WTC11 (cell line): ENCODE data around the gene KDELR1. TPM values are rescaled to one million over a fixed set of nuclear protein-coding genes. Genes with fewer than 3 reads are reported as not detected.
A peak's percentile ranks its signal among the peaks of the same experiment; 100 is the strongest.

ENCODE experiments used
- ATF2 ChIP-seq: sonication (generic); formaldehyde crosslinking; IDR thresholded peaks from 2 replicates; pipeline ENCODE4 v1.8.1; 2022; ENCODE audit warnings: low read depth, missing genetic modification reagents, borderline replicate concordance
- CDX4 ChIP-seq: fragments of 250-450 bp; sonication (Bioruptor Pico); IDR thresholded peaks from 2 replicates; pipeline ENCODE4 v1.9.0; 2021; ENCODE audit warnings: moderate library complexity, mild to moderate bottlenecking, inconsistent platforms, borderline replicate concordance
- CTCF ChIP-seq: fragments of 200-600 bp; IDR thresholded peaks from 2 replicates; pipeline ENCODE4 v1.8.0; 2022; ENCODE audit warnings: antibody characterized with exemption
- E2F1 ChIP-seq: sonication (generic); formaldehyde crosslinking; IDR thresholded peaks from 2 replicates; pipeline ENCODE4 v1.8.0; 2022; ENCODE audit warnings: mild to moderate bottlenecking, missing genetic modification reagents
- FOXJ3 ChIP-seq: sonication (generic); formaldehyde crosslinking; IDR thresholded peaks from 2 replicates; pipeline ENCODE4 v1.9.0; 2021; ENCODE audit warnings: missing genetic modification reagents, mild to moderate bottlenecking, borderline replicate concordance
- FOXK1 ChIP-seq: sonication (generic); formaldehyde crosslinking; IDR thresholded peaks from 2 replicates; pipeline ENCODE4 v1.8.0; 2022; ENCODE audit warnings: mild to moderate bottlenecking, moderate library complexity, missing genetic modification reagents
- GABPB1 ChIP-seq: sonication (generic); formaldehyde crosslinking; IDR thresholded peaks from 2 replicates; pipeline ENCODE4 v1.8.1; 2023; ENCODE audit warnings: mild to moderate bottlenecking, missing genetic modification reagents
- GRHL2 ChIP-seq: fragments of 250-450 bp; sonication (Bioruptor Pico); IDR thresholded peaks from 2 replicates; pipeline ENCODE4 v1.8.0; 2022; ENCODE audit warnings: mild to moderate bottlenecking, moderate library complexity; ENCODE audit not compliant: insufficient replicate concordance, severe bottlenecking
- IRF2 ChIP-seq: sonication (generic); formaldehyde crosslinking; IDR thresholded peaks from 2 replicates; pipeline ENCODE4 v1.8.0; 2022; ENCODE audit warnings: low read depth, missing genetic modification reagents, borderline replicate concordance
- KAT7 ChIP-seq: sonication (generic); formaldehyde crosslinking; IDR thresholded peaks from 2 replicates; pipeline ENCODE4 v1.8.1; 2023; ENCODE audit warnings: missing genetic modification reagents, mild to moderate bottlenecking, borderline replicate concordance
- NR1H2 ChIP-seq: sonication (generic); formaldehyde crosslinking; IDR thresholded peaks from 2 replicates; pipeline ENCODE4 v1.9.0; 2021; ENCODE audit warnings: mild to moderate bottlenecking, moderate library complexity, missing genetic modification reagents
- OVOL2 ChIP-seq: fragments of 250-450 bp; sonication (Bioruptor Pico); IDR thresholded peaks from 2 replicates; pipeline ENCODE4 v1.9.0; 2021; ENCODE audit warnings: mild to moderate bottlenecking, borderline replicate concordance
- PRDM15 ChIP-seq: sonication (generic); formaldehyde crosslinking; IDR thresholded peaks from 2 replicates; pipeline ENCODE4 v1.8.0; 2022; ENCODE audit warnings: missing genetic modification reagents
- PREB ChIP-seq: sonication (generic); formaldehyde crosslinking; IDR thresholded peaks from 2 replicates; pipeline ENCODE4 v1.8.1; 2022; ENCODE audit warnings: mild to moderate bottlenecking, missing genetic modification reagents, moderate library complexity, borderline replicate concordance
- PRRX2 ChIP-seq: fragments of 250-450 bp; sonication (Bioruptor Pico); IDR thresholded peaks from 2 replicates; pipeline ENCODE4 v1.8.0; 2021; ENCODE audit warnings: mild to moderate bottlenecking
- SP1 ChIP-seq: sonication (generic); formaldehyde crosslinking; conservative IDR thresholded peaks from 2 replicates; pipeline ENCODE4 v1.8.1; 2022; ENCODE audit warnings: missing genetic modification reagents
- USF1 ChIP-seq: sonication (generic); formaldehyde crosslinking; IDR thresholded peaks from 2 replicates; pipeline ENCODE4 v1.8.0; 2022; ENCODE audit warnings: mild to moderate bottlenecking, missing genetic modification reagents
- ZNF281 ChIP-seq: sonication (generic); formaldehyde crosslinking; IDR thresholded peaks from 2 replicates; pipeline ENCODE4 v1.8.0; 2023; ENCODE audit warnings: mild to moderate bottlenecking, missing genetic modification reagents
- ZNF416 ChIP-seq: fragments of 250-450 bp; sonication (Bioruptor Pico); IDR thresholded peaks from 2 replicates; pipeline ENCODE4 v1.9.0; 2021; ENCODE audit warnings: mild to moderate bottlenecking, inconsistent platforms
- ZNF423 ChIP-seq: fragments of 250-450 bp; sonication (Bioruptor Pico); IDR thresholded peaks from 2 replicates; pipeline ENCODE4 v2.1.2; 2022; ENCODE audit warnings: mild to moderate bottlenecking, moderate library complexity
- ZSCAN18 ChIP-seq: fragments of 250-450 bp; sonication (Bioruptor Pico); IDR thresholded peaks from 2 replicates; pipeline ENCODE4 v2.1.2; 2022; ENCODE audit warnings: mild to moderate bottlenecking, moderate library complexity
- total RNA-seq: library from RNA; stranded (reverse); gene quantifications from 3 replicates; pipeline ENCODE4 v1.2.3, GENCODE V29; 2021

KDELR1 gene
- total RNA-seq, 1 experiment from 2014 or later: 207 TPM

- TF ChIP-seq CTCF (peak; percentile 29; the same call in 1 of the 2 replicates), SP1 (peak; percentile 73), OVOL2 (CRISPR knock-in tag) (no peak), IRF2 (CRISPR knock-in tag) (no peak), PRDM15 (CRISPR knock-in tag) (no peak), ZNF281 (CRISPR knock-in tag) (no peak), GABPB1 (no peak), PRRX2 (CRISPR knock-in tag) (no peak), FOXK1 (CRISPR knock-in tag) (peak; percentile 56; the same call in 1 of the 2 replicates), ATF2 (no peak), ZNF423 (CRISPR knock-in tag) (no peak), KAT7 (CRISPR knock-in tag) (no peak), E2F1 (CRISPR knock-in tag) (no peak), CDX4 (no peak), NR1H2 (CRISPR knock-in tag) (no peak), GRHL2 (CRISPR knock-in tag) (no peak), PREB (CRISPR knock-in tag) (no peak), USF1 (CRISPR knock-in tag) (no peak), ZNF416 (no peak), FOXJ3 (no peak), ZSCAN18 (CRISPR knock-in tag) (no peak)
Observed at GRCh38 chr19:48333467-48334384, 57.6 kb downstream of the KDELR1 start (continued).
